KG1 (cell line): ENCODE measurements around the gene KRTAP10-3.
"Not testable (repeated sequence)": the region's sequence is repeated elsewhere in the genome, so short reads cannot be mapped to it uniquely, and the experiment has no call there.

Source experiments
- DNase-seq: peaks from one replicate; lab custom pipeline; 2025; lab: John Stamatoyannopoulos, UW

KRTAP10-3 gene

DNA sequence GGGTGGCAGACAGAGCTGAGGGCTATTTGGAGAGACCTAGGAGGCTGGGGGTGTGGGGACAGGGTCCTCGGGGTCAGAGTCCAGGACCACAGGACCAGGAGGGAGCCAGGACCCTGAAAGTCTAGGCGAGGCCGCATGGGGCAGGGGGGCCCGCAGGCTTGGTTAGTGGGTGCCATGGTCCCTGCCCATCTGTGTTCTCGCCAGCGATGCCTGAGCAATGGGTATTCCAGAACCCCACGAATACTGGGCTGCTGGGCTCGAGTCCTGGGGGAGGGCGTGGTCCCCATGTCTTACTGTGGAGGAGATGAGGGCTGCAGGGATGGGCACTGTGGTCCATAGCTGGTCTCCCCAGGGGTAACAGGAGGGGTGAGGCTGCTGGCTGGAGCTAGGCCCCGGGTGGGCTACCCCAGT is 31.7 kb upstream of the KRTAP10-3 start:
- no peak for DNase-seq

DNA sequence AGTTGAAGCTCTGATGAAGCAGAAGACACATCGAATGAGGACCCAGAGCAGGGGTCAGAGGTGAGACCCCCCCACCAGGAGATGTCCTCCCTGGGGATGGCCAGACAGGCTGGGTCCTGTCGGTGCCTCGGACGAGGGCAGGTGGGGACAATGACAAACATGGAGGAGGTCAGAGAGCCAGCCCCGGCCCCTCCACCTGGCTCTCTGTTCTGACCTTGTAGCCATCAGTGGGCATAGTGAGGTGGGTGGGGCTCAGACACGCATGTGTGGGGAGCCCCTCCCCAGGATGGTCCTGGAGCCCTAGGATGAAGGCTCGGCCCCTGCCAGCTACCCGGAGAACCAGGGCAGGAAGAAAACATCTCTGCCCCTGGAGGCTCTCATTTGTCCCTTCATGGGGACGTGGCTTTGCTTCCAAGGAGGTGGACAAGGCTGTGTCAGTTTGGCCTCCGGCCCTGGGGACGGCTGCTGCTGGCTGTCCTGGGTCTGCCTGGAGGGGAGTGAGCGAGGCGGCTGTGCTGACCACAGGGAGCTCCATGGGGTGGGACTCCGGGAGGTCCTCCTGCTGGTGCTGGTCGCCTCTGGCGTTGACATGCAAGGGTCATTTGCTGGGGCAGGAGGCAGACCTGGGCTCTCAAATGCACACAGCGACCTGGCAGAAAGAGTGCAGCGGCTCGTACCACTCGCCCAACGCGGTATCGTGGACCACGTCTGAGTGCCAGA is 31.2 kb upstream of the KRTAP10-3 start:
- no peak for DNase-seq

DNA sequence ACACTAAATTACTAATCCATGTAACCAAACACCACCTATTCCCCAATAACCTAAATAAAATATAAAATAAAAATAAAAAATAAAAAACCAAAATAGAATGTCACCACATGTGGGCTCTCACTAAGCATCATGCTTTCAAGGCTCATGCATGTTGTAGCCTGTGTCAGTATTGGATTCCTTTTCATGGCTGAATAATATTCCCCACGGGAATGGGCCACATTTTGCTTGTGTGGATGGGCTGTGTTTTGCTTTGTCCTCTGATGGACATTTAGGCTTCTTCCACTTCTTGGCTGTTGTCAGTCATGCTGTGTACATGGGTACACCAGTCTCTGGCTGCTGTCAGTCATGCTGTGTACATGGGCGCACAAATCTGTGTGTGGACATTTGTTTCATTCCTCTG is 30.5 kb upstream of the KRTAP10-3 start:
- DNase-seq, result no peak

DNA sequence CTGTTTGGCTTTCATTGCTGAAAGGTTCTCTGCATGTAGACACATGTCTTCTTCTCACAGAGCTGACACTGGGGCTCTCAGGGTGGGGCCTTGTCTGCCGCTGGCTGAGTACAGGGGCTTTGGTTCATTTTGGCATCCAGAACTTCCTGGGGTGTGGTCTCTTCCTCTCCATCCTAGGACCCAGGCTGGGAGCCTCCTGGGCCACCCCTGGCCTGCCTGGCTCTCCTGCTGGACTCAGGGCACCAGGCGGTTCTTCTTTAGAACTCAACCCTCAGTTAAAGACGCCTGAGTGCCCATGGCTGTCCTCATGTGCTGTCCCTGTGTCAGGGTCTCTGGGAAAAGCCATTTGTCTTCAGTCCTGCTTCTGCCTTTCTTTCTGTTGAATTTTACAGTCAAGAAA is 27.3 kb upstream of the KRTAP10-3 start:
- DNase-seq, result no peak

DNA sequence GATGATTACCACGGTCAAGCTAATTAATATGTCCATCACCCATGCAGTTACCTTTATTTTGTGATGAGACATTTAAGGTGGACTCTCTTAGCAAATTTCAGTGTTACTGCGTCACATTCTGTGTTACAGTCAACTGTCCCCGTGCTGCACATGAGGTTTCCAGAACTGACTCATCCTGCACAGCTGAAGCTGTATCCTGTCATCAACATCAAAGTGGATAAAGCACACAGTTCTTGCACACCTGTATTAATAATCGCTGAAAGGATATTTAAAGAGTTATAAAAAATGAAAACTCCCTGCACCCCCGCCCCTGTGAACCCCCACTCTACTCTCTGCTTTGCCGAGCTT is 25.2 kb upstream of the KRTAP10-3 start:
- DNase-seq, result no peak

DNA sequence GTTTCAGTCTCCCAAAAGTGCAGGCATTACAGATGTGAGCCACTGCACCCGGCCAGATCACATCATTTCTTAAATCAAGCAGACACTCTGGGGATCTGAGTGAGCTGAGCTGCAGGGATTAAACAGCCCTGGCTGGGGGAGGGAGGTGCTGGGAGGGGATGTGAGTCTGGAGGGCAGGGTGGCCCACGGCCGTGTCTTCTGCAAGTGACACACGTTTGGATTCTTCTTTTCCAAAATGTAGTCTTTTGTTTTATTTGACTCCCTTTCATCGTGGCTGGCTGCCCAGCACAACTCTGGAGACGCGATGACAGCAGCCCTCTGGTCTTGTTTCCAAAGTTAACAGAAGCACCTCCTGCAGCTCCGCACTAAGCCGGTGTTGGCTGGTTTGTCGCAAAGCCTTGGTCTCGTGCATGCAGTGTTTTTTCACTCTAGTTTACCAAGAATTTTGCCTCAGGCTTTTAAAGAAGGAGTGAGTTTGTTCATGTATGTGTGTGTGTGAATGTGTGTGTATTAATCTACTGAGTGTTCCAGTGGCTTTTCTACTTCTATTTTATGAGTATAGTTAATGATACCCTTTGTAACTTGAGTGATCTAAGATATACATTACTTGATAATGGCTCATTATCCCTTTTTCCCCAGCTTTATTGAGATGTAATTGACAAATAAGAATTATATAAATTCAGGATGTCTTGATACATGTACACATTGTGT is 24.6 kb upstream of the KRTAP10-3 start:
- no peak for DNase-seq

DNA sequence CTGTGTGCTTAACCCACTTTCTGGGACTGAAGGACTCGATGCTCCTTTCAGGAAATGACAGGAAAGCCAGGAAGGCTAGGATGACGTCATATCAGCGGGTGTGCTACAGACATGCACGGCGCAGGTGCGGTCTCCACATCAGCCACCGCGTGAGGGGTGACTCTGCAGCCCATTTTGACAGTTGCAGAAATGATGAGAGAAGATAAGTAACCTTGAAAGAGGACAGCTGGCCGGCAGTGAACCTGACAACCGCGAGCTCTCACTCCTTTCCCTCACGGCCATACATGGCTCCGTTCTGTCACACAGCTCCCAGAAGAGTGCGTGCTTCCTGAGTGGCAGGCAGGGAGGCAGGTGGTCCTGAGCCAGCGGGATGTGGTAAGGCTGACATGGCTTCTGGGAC is 23.5 kb upstream of the KRTAP10-3 start:
- DNase-seq, result no peak

DNA sequence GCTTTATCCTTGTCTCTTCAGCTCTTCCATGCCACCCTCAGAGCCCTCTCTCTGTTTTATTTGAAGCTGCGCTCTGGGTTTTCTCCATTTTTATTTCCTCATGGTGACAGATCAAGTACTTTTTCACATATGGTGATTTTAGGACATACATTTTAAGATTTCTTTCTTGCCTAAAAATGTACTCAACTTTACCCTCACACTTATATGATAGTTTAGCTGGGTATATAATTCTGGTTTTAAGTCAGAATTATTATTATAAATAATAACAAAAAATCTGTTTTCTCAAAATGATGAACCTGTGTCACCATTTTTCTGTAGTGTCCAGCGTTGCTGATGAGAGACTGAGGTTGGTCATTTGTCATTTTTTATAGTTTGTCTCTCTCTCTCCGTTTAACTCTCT is 22.6 kb upstream of the KRTAP10-3 start:
- DNase-seq, result no peak

DNA sequence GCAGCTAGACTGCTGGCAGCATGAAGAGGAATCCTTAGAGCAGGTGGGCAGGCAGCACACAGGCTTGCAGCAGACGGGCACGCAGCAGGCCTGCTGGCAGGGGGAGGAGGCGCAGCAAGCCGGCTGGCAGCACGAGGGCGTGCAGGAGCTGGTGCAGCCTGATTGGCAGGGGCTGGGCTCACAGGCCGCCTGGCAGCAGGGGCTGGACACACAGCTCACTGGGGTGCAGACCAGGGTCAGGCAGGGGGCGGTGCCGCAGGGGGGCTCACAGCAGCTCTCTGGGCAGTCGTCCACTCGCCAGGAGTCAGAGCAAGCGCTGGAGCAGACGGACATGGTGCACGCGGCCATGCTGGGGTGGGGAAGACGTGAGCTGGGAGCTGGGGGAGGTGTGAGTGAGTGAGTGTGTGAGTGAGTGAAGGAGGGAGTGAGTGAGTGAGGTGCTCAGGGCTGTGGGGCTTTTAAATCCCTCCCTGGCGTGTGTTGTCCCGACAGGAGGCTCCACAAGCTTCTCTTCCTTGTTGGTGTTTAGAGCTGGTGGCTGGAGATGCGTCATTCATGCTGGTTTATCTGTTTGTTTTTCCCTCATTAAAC is 21.7 kb upstream of the KRTAP10-3 start, which contains the start of gene KRTAP10-5:
Gene KRTAP10-5 (minus strand): TSS at position 374 of the 591 bp plus-strand sequence. CDS start 26 bp downstream, at position 348.
- DNase-seq, result not testable (repeated sequence)

DNA sequence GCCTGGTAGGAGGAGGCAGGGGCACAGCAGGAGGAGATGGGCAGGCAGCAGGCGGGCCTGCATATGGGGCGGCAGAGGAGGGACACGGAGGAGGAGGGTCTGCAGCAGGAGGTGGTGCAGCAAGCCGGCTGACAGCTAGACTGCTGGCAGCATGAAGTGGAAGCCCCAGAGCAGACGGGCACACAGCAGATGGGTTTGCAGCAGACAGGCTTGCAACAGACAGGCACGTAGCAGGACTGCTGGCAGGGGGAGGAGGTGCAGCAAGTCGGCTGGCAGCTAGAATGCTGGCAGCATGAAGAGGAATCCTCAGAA is 21.2 kb upstream of the KRTAP10-3 start:
- no peak for DNase-seq

DNA sequence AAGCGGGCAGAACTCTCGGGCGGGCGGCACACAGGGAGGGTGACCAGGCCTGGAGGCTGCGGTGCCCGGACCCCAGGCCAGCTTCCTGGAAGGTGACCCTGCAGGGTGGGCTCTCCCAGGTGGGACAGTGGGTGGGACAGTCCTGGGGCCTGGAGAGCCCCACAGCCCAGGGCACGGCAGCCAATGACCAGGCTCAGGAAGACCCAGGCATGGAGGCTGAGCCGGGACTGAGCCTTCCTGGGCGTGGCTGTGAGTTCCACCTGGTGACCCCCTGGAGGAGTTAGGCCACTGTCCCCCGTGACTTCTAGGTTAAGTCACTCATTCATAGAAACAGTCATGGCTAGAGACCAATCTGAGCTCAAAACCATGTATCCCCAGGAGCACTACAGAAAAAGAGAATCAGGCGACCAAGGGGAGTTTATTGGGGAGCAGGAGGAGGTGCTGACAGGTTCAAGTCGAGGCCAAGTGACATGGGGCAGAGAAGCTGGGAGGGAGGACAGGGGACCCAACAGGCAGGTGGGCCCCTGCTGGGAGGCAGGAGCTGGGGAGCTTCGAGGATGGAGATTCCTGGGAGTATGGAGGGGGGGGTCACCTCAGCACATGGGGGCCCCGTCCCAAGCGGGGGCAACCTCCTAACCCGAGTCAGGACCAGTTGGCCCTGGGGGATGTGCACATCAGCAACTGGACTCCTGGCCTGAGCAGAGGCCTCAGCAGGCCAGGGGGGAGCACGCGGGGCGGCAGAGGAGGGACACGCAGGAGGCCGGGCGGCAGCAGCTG is 20.6 kb upstream of the KRTAP10-3 start:
- DNase-seq, result no peak

DNA sequence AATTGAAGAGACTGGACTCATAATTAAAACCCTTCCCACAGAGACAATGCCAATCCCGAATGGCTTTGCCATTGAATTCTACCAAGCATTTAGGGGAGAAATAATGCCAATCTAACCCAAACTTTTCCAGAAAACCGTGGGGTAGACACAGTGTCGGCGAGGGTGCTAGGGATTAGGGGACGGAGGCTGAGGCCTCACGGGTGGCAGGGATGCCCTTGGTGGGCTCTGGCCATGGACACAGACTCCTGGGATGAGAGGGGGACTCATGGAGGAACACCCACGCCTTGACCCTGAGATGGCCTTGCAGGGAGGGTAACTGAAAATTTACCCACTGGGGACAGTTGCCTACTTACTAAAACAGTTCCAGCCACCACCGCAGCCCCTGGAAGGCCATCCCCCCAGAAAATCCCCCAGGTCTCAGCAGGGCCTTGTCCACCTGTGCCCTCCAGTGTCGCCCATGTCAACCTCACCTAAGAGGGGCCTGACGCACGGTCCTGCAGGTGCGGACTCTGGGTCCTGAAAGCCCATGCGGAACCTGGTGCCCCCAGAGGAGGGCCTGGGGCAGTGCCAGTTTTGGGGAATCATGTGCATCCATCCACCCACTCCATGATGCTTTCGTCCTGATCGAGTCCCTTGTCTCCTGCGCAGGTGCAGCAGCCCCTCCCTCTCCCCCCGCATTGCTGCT is 19.9 kb upstream of the KRTAP10-3 start:
- no peak for DNase-seq

DNA sequence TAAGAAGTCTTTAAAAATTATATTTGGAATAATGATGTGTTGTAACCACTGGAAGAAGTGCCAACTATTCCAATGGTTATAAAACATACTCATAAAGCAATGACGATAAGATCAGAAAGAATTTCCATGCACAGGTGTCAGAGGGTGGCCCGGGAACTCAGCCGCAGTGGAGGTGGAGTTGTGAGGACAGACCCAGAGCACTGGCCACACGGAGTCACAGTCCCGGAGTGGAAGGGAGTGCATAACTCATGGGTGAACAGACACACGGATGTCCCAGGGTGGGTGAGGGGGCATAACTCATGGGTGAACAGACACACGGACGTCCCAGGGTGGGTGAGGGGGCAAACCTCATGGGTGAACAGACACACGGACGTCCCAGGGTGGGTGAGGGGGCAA is 17.4 kb upstream of the KRTAP10-3 start:
- no peak for DNase-seq

DNA sequence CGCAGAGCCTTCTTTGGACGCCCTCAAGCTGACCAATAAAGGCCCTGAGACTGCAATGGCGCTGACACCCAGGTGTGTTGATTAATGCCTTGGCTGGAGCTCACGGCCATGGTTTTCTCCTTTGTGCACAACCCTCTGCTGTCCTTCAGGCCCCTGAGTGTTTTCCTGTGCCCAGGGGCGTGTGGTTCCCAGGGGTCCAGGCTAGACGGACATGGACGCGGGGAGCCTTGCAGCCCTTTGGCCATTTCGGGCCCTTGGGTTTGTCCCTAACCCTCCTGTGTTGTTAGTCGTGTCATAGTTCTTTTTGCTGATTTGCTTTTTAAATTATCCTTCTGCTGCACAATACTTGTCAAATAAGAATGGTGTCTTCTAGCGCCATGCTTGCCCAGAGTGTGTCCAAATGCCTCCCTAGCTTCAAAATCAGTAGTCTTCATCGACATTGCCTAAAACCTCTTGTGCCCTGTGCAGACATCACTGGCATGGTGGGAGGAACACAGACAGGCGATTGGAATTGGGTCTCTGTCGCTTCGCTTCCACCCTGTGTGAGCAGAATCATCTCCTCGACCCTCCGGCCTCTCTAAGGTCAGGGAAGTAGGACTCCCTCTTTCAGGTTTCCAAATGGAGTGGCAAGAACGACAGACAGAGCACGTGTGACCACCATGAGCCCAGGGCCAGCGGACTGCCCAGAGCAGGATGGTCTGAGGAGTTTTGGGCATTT is 16.9 kb upstream of the KRTAP10-3 start:
- DNase-seq, result no peak

DNA sequence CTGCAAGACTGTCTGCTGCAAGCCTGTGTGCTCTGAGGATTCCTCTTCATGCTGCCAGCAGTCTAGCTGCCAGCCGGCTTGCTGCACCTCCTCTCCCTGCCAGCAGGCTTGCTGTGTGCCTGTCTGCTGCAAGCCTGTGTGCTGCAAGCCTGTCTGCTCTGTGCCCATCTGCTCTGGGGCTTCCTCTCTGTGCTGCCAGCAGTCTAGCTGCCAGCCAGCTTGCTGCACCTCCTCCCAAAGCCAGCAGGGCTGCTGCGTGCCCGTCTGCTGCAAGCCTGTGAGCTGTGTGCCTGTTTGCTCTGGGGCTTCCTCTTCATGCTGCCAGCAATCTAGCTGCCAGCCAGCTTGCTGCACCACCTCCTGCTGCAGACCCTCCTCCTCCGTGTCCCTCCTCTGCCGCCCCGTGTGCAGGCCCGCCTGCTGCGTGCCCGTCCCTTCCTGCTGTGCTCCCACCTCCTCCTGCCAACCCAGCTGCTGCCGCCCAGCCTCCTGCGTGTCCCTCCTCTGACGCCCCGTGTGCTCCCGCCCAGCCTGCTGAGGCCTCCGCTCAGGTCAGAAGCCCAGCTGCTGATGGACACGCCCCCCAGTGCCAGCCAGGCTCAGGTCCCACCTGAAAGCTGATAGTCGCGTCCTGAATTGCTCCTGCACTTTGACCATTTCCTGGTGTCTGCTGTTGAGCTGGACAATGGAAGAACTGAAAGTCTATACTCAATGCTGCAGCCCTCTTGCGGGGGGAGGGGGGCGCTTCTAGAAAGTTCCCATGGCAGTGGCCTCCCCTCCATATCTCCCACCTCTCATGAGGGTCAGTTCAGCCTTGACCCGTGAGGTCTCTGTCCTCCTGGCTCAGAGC is 16.1 kb upstream of the KRTAP10-3 start:
- no peak for DNase-seq

DNA sequence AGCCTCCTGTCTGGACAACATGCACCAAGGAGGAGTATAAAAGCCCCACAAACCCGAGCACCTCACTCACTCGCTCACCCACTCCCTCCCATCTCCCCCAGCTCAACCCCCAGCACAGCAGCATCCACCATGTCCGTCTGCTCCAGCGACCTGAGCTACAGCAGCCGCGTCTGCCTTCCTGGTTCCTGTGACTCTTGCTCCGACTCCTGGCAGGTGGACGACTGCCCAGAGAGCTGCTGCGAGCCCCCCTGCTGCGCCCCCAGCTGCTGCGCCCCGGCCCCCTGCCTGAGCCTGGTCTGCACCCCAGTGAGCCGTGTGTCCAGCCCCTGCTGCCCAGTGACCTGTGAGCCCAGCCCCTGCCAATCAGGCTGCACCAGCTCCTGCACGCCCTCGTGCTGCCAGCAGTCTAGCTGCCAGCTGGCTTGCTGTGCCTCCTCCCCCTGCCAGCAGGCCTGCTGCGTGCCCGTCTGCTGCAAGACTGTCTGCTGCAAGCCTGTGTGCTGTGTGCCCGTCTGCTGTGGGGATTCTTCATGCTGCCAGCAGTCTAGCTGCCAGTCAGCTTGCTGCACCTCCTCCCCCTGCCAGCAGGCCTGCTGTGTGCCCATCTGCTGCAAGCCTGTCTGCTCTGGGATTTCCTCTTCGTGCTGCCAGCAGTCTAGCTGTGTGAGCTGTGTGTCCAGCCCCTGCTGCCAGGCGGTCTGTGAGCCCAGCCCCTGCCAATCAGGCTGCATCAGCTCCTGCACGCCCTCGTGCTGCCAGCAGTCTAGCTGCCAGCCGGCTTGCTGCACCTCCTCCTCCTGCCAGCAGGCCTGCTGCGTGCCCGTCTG is 15.2 kb upstream of the KRTAP10-3 start, which contains the start of gene KRTAP10-4:
Gene KRTAP10-4 (plus strand): TSS at position 100 of the 827 bp plus-strand sequence. CDS start 30 bp downstream, at position 130.
- not testable (repeated sequence) for DNase-seq

DNA sequence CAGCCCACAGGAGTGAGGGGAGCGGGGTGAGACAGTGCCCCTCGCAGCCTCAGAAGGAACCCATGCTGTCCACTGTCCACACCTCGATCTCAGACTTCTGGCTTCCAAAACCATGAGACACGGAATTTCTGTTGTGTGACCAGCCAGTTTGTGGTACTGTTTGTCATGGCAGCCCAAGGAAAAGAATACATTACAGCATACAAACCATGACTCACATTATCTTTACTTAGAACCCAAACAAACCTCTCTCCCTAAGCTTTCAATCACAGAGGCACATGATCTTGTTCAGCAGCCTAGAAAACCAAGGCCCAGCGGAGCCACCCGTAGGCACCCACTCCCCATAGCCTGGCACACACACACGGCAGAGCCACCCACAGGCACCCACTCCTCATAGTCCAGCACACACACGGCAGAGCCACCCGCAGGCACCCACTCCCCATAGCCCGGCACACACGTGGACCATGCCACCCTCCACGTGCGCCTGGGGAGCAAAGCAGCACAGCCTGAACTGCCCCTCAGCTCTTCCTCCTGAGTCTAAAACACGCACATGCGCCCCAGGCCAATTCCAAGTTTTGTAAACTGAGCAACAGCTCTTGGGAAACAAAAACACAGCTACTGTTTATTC is 14.5 kb upstream of the KRTAP10-3 start:
- no peak for DNase-seq

DNA sequence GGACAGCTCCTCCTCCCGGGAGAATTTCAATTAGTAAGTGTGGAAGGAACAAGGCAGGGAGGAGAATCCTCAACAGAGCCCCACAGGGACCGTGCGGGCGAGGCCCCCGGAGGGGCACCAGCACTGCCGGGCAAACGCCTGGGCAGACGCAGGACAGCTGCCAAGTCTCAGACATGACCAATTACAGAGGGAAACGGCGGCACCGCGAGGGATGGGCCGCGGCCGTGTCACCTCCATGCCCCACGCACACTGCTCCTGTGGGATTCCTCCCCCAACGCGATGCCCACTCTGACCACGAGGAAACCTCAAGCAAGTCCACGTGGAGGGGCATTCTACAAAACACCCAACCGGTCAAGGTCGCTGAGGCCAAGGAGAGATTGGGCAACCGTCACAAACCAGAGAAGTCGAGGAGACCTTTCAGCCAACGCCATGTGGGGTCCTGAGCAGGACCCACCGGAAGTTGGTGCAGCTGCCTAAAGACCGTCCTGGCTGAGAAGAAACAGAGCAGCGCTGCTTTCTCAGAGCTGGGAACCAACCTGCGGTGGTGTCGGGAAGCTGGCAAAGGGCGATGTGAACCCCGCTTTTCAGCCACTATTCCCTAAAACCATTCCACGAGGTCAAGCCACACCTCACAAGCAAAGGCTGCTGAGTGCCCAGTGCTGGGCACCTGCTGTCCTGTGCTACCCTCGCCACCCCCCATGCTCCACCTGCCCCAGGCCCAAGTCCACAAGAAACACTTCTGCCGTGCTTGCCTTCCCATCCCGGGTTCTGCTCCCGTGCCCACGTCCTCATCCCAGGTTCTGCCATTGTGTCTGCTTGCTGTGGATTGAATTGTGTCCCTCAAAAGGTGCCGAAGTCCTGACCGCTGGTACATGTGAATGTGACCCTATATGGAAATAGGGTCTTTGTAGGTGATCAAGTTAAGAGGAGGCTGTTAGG is 13.5 kb upstream of the KRTAP10-3 start:
- no peak for DNase-seq
